Duodenal mucosa (tissue), 2 donors: ENCODE measurements around the gene SLC24A3.

Experiments used
- H3K27ac ChIP-seq: one replicate; pipeline ENCODE4 v1.7.0; 2013; ENCODE audit warnings: low read depth, low read length
- H3K27me3 ChIP-seq, 2 donors: one replicate each; pipeline ENCODE4 v1.7.0; 2013; ENCODE audit warnings: low read length in 2 of 2, control low read depth in 1 of 2; ENCODE audit not compliant: insufficient read depth in 2 of 2, control insufficient read depth in 1 of 2
- H3K36me3 ChIP-seq, 2 donors: one replicate each; pipeline ENCODE4 v1.7.0; 2013; ENCODE audit warnings: low read length in 2 of 2, control low read depth in 1 of 2; ENCODE audit not compliant: insufficient read depth in 2 of 2, control insufficient read depth in 1 of 2
- H3K4me1 ChIP-seq, 2 donors: one replicate each; pipeline ENCODE4 v1.7.0; 2013; ENCODE audit warnings: low read length in 2 of 2, control low read depth in 1 of 2; ENCODE audit not compliant: insufficient read depth in 2 of 2, control insufficient read depth in 1 of 2
- H3K4me3 ChIP-seq, 2 donors: one replicate each; pipeline ENCODE4 v1.7.0; 2013; ENCODE audit warnings: low read length in 2 of 2, low read depth in 1 of 2
- H3K9ac ChIP-seq, 2 donors: one replicate each; pipeline ENCODE4 v1.7.0; 2013; ENCODE audit warnings: low read length in 2 of 2, low read depth in 1 of 2
- H3K9me3 ChIP-seq, 2 donors: one replicate each; pipeline ENCODE4 v1.7.0; 2013; ENCODE audit warnings: low read length in 2 of 2, control low read depth in 1 of 2; ENCODE audit not compliant: control insufficient read depth in 1 of 2

Gene SLC24A3

GRCh38 chr20:19601126-19601810 lies 388.8 kb downstream of the SLC24A3 start:
- H3K27me3 ChIP-seq: no peaks in the 10 kb centered on the region
- no peaks in the 10 kb centered on the region for H3K4me1 ChIP-seq
- H3K9ac ChIP-seq: no peak overlapping the region
- no peaks in the 10 kb centered on the region for H3K36me3 ChIP-seq
- no peak overlapping the region for H3K4me3 ChIP-seq
- H3K27ac ChIP-seq: no peak overlapping the region
- no peaks in the 10 kb centered on the region for H3K9me3 ChIP-seq

DNA sequence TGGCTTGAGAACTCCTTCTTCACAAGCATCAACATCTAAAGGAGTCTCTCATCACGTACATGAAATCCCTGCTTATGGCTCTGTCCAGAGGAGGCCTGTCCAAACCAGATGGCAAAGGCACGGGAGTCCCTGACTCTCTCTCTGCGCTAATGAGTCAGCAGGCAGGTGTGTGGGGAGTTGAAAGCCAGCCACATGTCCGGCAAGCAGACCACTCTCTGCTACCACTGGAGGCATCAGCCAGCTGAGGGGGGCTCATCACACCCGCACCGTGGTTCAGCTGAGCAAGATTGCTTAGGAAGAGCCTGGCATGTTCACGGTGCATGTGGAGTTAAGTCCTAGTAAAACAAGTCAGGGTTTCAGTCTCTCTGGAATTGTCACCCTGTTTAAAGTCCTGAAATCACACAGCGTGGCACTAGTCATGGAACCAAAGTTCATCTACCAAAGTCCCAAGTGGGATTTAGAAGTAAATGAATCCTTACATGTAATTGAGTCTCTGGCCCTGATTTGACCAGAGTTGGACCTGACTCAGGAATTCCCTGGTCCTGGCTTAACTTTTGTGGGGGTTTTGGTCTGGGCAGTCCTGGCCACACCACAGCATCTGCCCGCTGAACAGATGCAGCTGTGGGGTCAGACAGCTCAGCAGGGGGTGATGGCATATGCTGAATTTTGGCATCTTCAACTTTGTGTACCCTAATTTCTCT lies 390.4 kb downstream of the SLC24A3 start:
- H3K36me3 ChIP-seq: no peaks in the 10 kb centered on the region
- H3K9me3 ChIP-seq: no peaks in the 10 kb centered on the region
- H3K4me3 ChIP-seq: no peak overlapping the region
- no peaks in the 10 kb centered on the region for H3K27me3 ChIP-seq
- H3K9ac ChIP-seq: no peak overlapping the region
- no peak overlapping the region for H3K27ac ChIP-seq
- H3K4me1 ChIP-seq: no peaks in the 10 kb centered on the region

GRCh38 chr20:19603376-19603750 lies 390.9 kb downstream of the SLC24A3 start:
- Histone ChIP-seq H3K9me3 (no peaks in the 10 kb centered on the region), H3K27ac (no peak overlapping the region)

DNA sequence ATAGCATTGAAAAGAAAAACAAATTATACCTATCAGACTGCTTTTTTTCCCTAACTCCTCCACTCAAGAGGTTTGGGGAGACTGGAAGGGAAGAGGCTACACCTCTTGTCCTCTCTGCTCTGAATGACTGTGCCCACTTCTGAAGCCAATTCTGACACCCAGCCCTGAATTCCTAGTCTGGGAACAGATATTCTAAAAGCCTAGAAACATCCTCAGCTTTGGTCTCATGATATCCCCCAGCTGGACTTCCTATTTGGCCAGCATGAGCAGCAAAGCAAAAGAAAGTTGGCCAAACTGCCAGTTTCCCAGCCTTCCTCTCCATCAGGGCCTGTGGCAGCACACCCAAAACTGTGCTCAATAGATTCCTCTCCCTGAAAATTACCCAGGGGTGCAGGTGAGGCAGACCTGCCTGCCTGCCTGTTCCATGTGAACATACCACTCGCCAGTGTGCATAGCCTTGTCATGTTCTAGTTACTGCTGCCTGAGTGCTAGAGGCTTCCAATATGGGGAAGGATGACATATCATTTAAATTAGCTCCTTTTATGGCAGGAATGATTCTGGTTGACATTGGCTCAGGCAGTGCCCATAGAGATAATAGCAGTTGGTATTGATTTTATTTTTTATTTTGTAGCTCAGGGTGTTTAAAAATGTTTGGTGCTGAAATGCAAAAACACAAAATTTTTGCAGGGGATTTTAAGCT lies 393.5 kb downstream of the SLC24A3 start:
- no peaks in the 10 kb centered on the region for H3K36me3 ChIP-seq
- H3K9me3 ChIP-seq: no peaks in the 10 kb centered on the region
- no peaks in the 10 kb centered on the region for H3K27me3 ChIP-seq
- H3K27ac ChIP-seq: no peak overlapping the region
- no peaks in the 10 kb centered on the region for H3K4me1 ChIP-seq
- no peak overlapping the region for H3K9ac ChIP-seq
- no peak overlapping the region for H3K4me3 ChIP-seq

More at GRCh38 chr20:19603376-19603750, 390.9 kb downstream of the SLC24A3 start:
- Histone ChIP-seq H3K4me1 (no peaks in the 10 kb centered on the region), H3K36me3 (no peaks in the 10 kb centered on the region), H3K9ac (no peak overlapping the region), H3K4me3 (no peak overlapping the region), H3K27me3 (no peaks in the 10 kb centered on the region)

- Histone ChIP-seq H3K4me3 (no peak overlapping the region), H3K36me3 (no peaks in the 10 kb centered on the region), H3K9ac (no peak overlapping the region), H3K9me3 (no peaks in the 10 kb centered on the region), H3K4me1 (no peaks in the 10 kb centered on the region), H3K27me3 (no peaks in the 10 kb centered on the region), H3K27ac (no peak overlapping the region)
Measured at GRCh38 chr20:19609642-19610223, 397.3 kb downstream of the SLC24A3 start.

DNA sequence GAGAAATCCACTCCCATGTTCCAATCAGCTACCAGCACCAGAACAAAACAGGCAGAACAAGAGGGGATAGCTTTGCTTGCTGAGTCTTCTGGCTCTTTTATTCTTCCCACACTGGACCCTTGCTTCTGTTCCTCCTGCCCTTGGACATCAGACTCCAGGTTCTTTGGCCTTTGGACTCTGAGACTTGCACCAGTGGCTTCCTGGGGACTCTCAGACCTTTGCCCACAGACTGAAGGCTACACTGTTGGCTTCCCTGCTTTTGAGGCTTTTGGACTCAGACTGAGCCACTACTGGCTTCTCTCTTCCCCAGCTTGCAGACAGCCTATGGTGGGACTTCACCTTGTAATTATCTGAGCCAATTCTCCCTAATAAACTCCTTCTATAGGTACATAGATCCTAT lies 403.2 kb downstream of the SLC24A3 start:
- Histone ChIP-seq H3K36me3 (no peaks in the 10 kb centered on the region), H3K9me3 (no peaks in the 10 kb centered on the region)

GRCh38 chr20:19616081-19616480 lies 403.6 kb downstream of the SLC24A3 start:
- H3K36me3 ChIP-seq: no peaks in the 10 kb centered on the region
- no peaks in the 10 kb centered on the region for H3K27me3 ChIP-seq
- H3K27ac ChIP-seq: no peak overlapping the region
- H3K4me1 ChIP-seq: no peaks in the 10 kb centered on the region
- H3K9me3 ChIP-seq: no peaks in the 10 kb centered on the region
- H3K9ac ChIP-seq: no peak overlapping the region
- H3K4me3 ChIP-seq: no peak overlapping the region

More for the DNA sequence above, 403.2 kb downstream of the SLC24A3 start:
- no peaks in the 10 kb centered on the region for H3K27me3 ChIP-seq
- H3K4me3 ChIP-seq: no peak overlapping the region
- H3K9ac ChIP-seq: no peak overlapping the region
- H3K4me1 ChIP-seq: no peaks in the 10 kb centered on the region
- no peak overlapping the region for H3K27ac ChIP-seq

DNA sequence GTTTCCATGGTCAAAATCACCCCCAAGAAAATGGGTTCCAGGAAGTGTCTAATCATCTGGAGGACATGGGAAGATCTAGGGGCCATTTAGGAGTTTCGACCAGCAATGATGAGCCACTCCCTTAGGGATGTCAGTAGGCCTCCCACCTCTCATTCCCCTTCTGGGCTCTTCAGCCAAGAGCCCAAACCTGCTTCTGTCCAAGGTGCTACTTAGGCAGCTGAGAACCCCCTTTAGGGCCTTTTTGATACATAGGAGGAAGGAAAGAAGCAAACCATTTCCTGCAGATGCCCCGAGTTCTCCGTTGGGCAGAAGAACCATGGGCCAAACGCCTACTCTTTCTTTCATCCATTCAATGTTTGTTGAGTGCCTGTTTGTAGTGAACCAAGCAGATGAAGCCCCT lies 404.2 kb downstream of the SLC24A3 start:
- Histone ChIP-seq H3K9ac (no peak overlapping the region), H3K36me3 (no peaks in the 10 kb centered on the region), H3K4me1 (no peaks in the 10 kb centered on the region), H3K4me3 (no peak overlapping the region), H3K27ac (no peak overlapping the region), H3K27me3 (no peaks in the 10 kb centered on the region), H3K9me3 (no peaks in the 10 kb centered on the region)

DNA sequence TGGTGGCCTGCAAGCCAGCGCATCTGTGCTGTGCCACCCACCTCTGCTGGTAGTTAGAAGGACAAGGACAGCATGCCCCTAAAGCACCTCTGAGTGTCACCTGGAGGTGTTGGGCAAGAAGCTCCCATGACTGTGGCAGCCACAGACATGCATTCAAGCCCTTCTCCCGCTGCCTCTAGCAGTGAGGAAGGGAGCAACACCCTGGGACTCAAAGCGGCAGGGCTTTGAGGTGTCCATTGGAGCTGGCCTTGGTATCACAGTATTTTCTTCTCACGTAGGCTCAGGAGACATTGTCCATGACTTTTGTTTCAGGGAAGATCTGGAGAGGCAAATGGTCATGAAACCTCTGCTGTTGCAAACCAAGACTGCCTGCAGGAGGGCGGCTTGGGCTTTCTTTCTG lies 404.8 kb downstream of the SLC24A3 start:
- no peak overlapping the region for H3K9ac ChIP-seq
- H3K9me3 ChIP-seq: no peaks in the 10 kb centered on the region
- H3K36me3 ChIP-seq: no peaks in the 10 kb centered on the region
- no peak overlapping the region for H3K27ac ChIP-seq
- no peaks in the 10 kb centered on the region for H3K4me1 ChIP-seq
- no peaks in the 10 kb centered on the region for H3K27me3 ChIP-seq
- no peak overlapping the region for H3K4me3 ChIP-seq

DNA sequence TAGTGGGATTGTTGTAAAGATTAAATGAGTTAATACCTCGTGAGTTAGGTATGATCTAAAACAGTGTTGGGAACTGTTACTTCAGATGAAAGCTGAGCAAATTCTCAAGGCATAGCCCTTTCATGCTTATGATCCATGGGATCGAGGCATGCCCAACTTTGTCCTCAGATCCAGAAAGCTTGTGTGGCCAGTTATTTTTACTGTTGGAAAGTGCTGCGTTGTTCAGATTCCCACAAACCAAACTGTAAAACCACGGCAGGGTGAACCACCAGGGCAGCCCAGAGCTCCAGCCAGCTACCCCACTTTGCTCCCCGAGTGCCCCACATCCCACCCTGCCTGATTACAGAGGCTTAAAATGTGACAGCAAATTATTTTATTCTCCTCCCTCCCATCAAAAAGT lies 406.3 kb downstream of the SLC24A3 start:
- H3K27ac ChIP-seq: no peak overlapping the region

More for the DNA sequence above, 406.3 kb downstream of the SLC24A3 start:
- H3K27me3 ChIP-seq: no peaks in the 10 kb centered on the region
- H3K4me1 ChIP-seq: no peaks in the 10 kb centered on the region
- H3K4me3 ChIP-seq: no peak overlapping the region
- no peaks in the 10 kb centered on the region for H3K9me3 ChIP-seq
- H3K36me3 ChIP-seq: no peaks in the 10 kb centered on the region
- no peak overlapping the region for H3K9ac ChIP-seq
